ENCODE measurements around the gene RNF151.

RNF151 gene

DNA sequence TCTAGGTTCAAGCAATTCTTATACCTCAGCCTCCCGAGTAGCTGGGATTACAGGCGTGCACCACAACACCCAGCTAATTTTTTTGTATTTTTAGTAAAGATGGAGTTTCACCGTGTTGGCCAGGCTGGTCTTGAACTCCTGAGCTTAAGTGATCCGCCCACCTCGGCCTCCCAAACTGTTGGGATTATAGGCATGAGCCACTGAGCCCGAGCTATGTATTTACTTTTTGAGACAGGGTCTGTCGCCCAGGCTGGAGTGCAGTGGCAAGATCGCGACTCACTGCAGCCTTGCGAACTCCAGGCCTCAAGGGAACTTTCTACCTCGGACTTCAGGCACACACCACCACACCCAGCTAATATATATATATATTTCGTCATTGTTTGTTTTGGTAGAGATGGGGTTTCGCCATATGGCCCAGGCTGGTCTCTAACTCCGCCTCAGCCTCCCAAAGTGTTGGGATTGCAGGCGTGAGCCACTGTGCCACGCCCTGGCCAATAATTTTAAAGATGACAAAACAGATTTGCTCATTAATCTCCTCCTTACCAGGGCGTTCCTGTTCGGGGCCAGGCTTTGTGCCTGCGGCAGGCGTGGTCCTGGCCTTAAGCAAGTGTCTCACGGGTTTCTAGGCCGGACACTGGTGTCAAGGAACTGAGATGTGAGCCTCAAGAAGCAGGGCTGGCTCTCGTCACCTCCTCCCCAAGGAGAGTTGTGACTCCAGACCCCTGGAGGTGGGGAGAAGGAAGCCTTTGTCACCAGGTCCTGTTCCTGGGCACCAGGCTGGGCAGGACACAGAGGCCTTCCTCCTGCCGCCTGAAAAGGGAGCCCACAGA, 48.7 kb downstream of the RNF151 start:
- TF ChIP-seq CTCF (IDR thresholded peaks at IDR 0.05; ENCODE audit: low read depth, low read length) = no peak
- no peak overlapping the region for H3K4me3 ChIP-seq (ENCODE audit: low read depth, low read length)

GRCh38 chr16:2015947-2016208, 49.2 kb downstream of the RNF151 start:
- no peak for TF ChIP-seq CTCF (IDR thresholded peaks at IDR 0.05; ENCODE audit: low read depth, low read length)
- no peak overlapping the region for H3K4me3 ChIP-seq (ENCODE audit: low read depth, low read length)

DNA sequence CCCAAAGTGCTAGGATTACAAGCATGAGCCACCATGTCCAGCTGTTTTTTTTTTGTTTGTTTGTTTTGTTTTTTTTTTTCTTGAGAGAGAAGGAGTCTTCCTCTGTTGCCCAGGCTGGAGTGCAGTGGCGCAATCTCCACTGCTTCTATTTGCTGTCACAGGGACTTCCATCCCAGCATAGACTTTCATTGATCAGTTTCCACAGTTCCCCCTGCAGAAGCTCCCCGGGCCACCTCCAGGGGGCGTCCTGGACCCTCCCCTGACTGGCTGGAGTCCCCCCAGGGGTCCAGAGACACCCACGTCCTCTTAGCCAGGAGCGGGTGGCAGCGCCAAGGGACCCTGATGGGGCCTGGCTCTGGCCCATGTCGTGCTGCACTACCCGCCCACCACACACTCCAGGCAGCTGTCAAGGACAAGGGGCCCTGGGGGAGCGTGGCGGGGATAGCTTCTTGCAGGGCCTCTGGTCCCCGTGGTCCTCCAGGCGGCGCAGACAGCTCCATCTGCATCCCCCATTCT, 49.8 kb downstream of the RNF151 start:
- TF ChIP-seq CTCF (IDR thresholded peaks at IDR 0.05; ENCODE audit: low read depth, low read length) = peak; percentile 38; the same call in 1 of the 2 replicates
- no peak overlapping the region for H3K4me3 ChIP-seq (ENCODE audit: low read depth, low read length)
